Tibial nerve (tissue), 4 donors: ENCODE data around the gene EYA3. TPM values are rescaled to one million over a fixed set of nuclear protein-coding genes. Genes with fewer than 3 reads are reported as not detected.
"Not testable (repeated sequence)": the region's sequence is repeated elsewhere in the genome, so short reads cannot be mapped to it uniquely, and the experiment has no call there.

Experiments used
- DNase-seq, 2 donors: peaks; one replicate each; pipeline ENCODE4 v3.0.0-alpha.2; 2019; ENCODE audit warnings: low spot score in 2 of 2
- H3K27ac ChIP-seq, 4 donors: fragments of 200-600 bp; sonication (generic) in 3 of 4; one replicate each; pipeline ENCODE4 v1.5.1; 2017 to 2019; ENCODE audit warnings: mild to moderate bottlenecking in 1 of 4
- H3K27me3 ChIP-seq, 2 donors: fragments of 200-600 bp; sonication (generic) in 1 of 2; one replicate each; pipeline versions ENCODE4 v1.5.1 to v1.6.0; 2017 to 2019
- H3K36me3 ChIP-seq, 3 donors: fragments of 200-600 bp; sonication (generic); one replicate each; pipeline ENCODE4 v1.5.1; 2018 to 2019
- H3K4me1 ChIP-seq, 4 donors: fragments of 200-600 bp; sonication (generic) in 3 of 4; one replicate each; pipeline ENCODE4 v1.5.1; 2017 to 2019
- H3K4me3 ChIP-seq, 4 donors: fragments of 200-600 bp; sonication (generic) in 3 of 4; one replicate each; pipeline ENCODE4 v1.5.1; 2017 to 2019; ENCODE audit warnings: mild to moderate bottlenecking in 1 of 4, moderate library complexity in 1 of 4
- H3K9me3 ChIP-seq, 4 donors: fragments of 200-600 bp; sonication (generic) in 3 of 4; one replicate each; pipeline ENCODE4 v1.5.1; 2017 to 2019
- CTCF ChIP-seq, 5 experiments: fragments of 200-600 bp in 3 of 5; fragments of 450-650 bp in 2 of 5; sonication (generic) in 3 of 5; IDR thresholded peaks; one replicate each; pipeline ENCODE4 v1.5.1; 2016 to 2019; ENCODE audit warnings: antibody characterized with exemption in 5 of 5, mild to moderate bottlenecking in 3 of 5, moderate library complexity in 2 of 5
- EP300 ChIP-seq, 2 donors: sonication (generic); formaldehyde crosslinking; IDR thresholded peaks; one replicate each; pipeline ENCODE4 v1.6.1; 2017; ENCODE audit warnings: antibody characterized with exemption in 2 of 2, mild to moderate bottlenecking in 1 of 2
- POLR2A ChIP-seq, 2 donors: fragments of 450-650 bp; IDR thresholded peaks; one replicate each; pipeline ENCODE4 v1.6.1; 2017; ENCODE audit warnings: antibody characterized with exemption in 2 of 2, mild to moderate bottlenecking in 2 of 2, moderate library complexity in 2 of 2
- WGBS, 2 donors: methylation state at CpG; one replicate each; pipeline ENCODE4 v1.1.5; 2018; 5-methylcytosine and 5-hydroxymethylcytosine counted together
- total RNA-seq, 4 donors: library from RNA; depleted of rRNA; stranded (reverse); fragments of >200 nt; gene quantifications; one replicate each; pipeline ENCODE4 v1.1.0, GENCODE V29; 2016

The EYA3 gene
- total RNA-seq, 4 donors from 2014 or later: 9.2 to 17.6 (median 14.6) TPM

- Histone ChIP-seq H3K27me3 (no peaks in the 10 kb centered on the region), H3K4me1 (no peaks in the 10 kb centered on the region), H3K4me3 (no peak overlapping the region), H3K27ac (no peak overlapping the region), H3K9me3 (no peaks in the 10 kb centered on the region), H3K36me3 (peaks cover 0 to 19% (median 0%) of the 10 kb centered on the region in 3 donors)
- DNase-seq: no peak
- TF ChIP-seq EP300 (IDR thresholded peaks at IDR 0.05): no peak
- TF ChIP-seq CTCF (IDR thresholded peaks at IDR 0.05): no peak
- TF ChIP-seq POLR2A (IDR thresholded peaks at IDR 0.05): no peak
Observed at GRCh38 chr1:28027660-28028059, 60.8 kb downstream of the EYA3 start.

- Histone ChIP-seq H3K27me3 (no peaks in the 10 kb centered on the region), H3K9me3 (no peaks in the 10 kb centered on the region), H3K27ac (no peak overlapping the region), H3K4me3 (no peak overlapping the region), H3K36me3 (peaks cover 0 to 19% (median 0%) of the 10 kb centered on the region in 3 donors), H3K4me1 (no peaks in the 10 kb centered on the region)
- no peak for TF ChIP-seq CTCF (IDR thresholded peaks at IDR 0.05)
- no peak for TF ChIP-seq POLR2A (IDR thresholded peaks at IDR 0.05)
- no peak for TF ChIP-seq EP300 (IDR thresholded peaks at IDR 0.05)
- 87 to 89% methylated on average over 1 of the region's 1 CpG for WGBS, 2 donors
- DNase-seq: no peak
Observed at GRCh38 chr1:28027238-28027637, 61.2 kb downstream of the EYA3 start.

- Histone ChIP-seq H3K27me3 (no peaks in the 10 kb centered on the region), H3K9me3 (no peaks in the 10 kb centered on the region), H3K27ac (no peak overlapping the region), H3K4me3 (no peak overlapping the region), H3K4me1 (no peaks in the 10 kb centered on the region), H3K36me3 (peaks cover 0 to 16% (median 0%) of the 10 kb centered on the region in 3 donors)
- WGBS, 2 donors: 99% methylated on average over 3 of the region's 3 CpGs
- no peak for DNase-seq
- TF ChIP-seq EP300 (IDR thresholded peaks at IDR 0.05) (no peak), POLR2A (IDR thresholded peaks at IDR 0.05) (no peak), CTCF (IDR thresholded peaks at IDR 0.05) (no peak)
Observed at GRCh38 chr1:28026329-28026728, 62.1 kb downstream of the EYA3 start.

GRCh38 chr1:28021064-28021463, 67.3 kb downstream of the EYA3 start:
- H3K4me3 ChIP-seq: no peak overlapping the region
- H3K9me3 ChIP-seq: no peaks in the 10 kb centered on the region
- no peaks in the 10 kb centered on the region for H3K27me3 ChIP-seq
- no peaks in the 10 kb centered on the region for H3K4me1 ChIP-seq
- no peak for DNase-seq
- TF ChIP-seq EP300 (IDR thresholded peaks at IDR 0.05) (no peak), CTCF (IDR thresholded peaks at IDR 0.05) (no peak), POLR2A (IDR thresholded peaks at IDR 0.05) (no peak)
- no peak overlapping the region for H3K27ac ChIP-seq
- peaks cover 0 to 34% (median 4%) of the 10 kb centered on the region in 3 donors for H3K36me3 ChIP-seq
- WGBS, 2 donors: 78 to 86% methylated on average over 2 of the region's 2 CpGs

GRCh38 chr1:28010969-28011368, 77.4 kb downstream of the EYA3 start:
- TF ChIP-seq CTCF (IDR thresholded peaks at IDR 0.05): no peak
- TF ChIP-seq POLR2A (IDR thresholded peaks at IDR 0.05): no peak
- TF ChIP-seq EP300 (IDR thresholded peaks at IDR 0.05): no peak
- 89 to 93% methylated on average over 1 of the region's 1 CpG for WGBS, 2 donors
- no peak for DNase-seq
- H3K4me1 ChIP-seq: peaks cover 0 to 2% (median 0%) of the 10 kb centered on the region in 4 donors
- no peak overlapping the region for H3K27ac ChIP-seq
- no peak overlapping the region for H3K4me3 ChIP-seq
- no peaks in the 10 kb centered on the region for H3K9me3 ChIP-seq
- peaks cover 4 to 74% (median 17%) of the 10 kb centered on the region in 3 donors for H3K36me3 ChIP-seq
- no peaks in the 10 kb centered on the region for H3K27me3 ChIP-seq

GRCh38 chr1:28003117-28003516, 85.3 kb downstream of the EYA3 start:
- not testable (repeated sequence) for H3K27me3 ChIP-seq, H3K27ac ChIP-seq, H3K4me3 ChIP-seq, H3K9me3 ChIP-seq, DNase-seq, H3K4me1 ChIP-seq
- WGBS, 2 donors: 96% methylated on average over 8 of the region's 8 CpGs
- peaks cover 0 to 79% (median 6%) of the 10 kb centered on the region in 3 donors for H3K36me3 ChIP-seq
